ENCODE measurements around the gene PVRIG.
"Not testable (repeated sequence)": the region's sequence is repeated elsewhere in the genome, so short reads cannot be mapped to it uniquely, and the experiment has no call there.

- not testable (repeated sequence) for TF ChIP-seq EZH2 (IDR thresholded peaks at IDR 0.05; ENCODE audit: borderline replicate concordance, low read length); CTCF (conservative IDR thresholded peaks at IDR 0.05 in 1 of 2, IDR thresholded peaks at IDR 0.05 in 1 of 2; ENCODE audit: extremely low read depth in 1 of 2, insufficient read depth in 1 of 2, low read depth in 1 of 2, low read length in 2 of 2)
These were observed 46.1 kb downstream of the PVRIG start for GRCh38 chr7:100265851-100266250.

All from mammary epithelial cell (primary cell).